NCI-H1417 treated with DMSO at 0.1 percent for 48 hours (cell line): Measurements from ENCODE around the gene TEP1.
A peak's percentile ranks its signal among the peaks of the same experiment; 100 is the strongest.

Source experiments
- DNase-seq: peaks from one replicate; lab custom pipeline; 2025; lab: John Stamatoyannopoulos, UW

The TEP1 gene

DNA sequence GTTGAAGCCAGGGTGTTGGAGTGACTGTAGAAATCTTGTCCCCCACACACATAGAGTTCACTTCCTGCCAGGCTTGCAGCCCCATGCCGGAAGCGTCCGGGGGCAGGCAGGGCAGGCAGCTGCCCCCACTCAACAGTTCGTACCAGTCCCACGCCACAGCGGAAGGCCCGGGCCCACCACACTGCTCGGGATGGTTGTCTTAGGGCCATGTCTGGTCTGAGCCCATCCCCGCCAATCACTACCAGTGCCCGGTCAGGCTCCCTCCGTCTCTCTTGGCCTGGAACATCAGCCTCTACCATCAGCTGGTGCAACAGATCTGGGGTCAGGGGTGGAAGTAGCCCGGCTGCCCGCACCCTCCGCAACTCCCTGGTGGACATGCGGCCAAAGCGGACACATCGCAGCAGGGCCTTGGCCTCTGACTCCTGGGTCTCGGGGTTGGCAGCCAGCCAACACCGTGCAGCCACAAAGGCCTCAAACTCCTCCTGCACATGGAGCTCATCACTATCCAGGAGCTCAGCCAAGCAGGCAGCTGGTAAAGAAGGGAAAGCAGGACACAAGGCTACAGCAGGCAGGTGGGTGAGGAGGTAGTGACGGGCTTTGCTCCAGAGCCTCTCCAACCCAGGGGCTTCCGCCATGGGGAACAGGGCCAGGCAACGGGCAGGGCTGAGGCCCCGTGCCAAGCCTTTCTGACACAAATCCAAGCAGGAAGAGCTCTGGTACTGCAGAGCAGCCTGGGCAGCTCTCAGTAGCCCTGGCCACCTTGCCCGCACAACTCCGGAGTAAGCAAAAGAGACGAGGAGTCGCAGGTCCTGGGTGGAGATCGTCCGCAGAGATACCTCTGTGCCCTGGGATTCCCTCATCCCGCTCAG is 16.7 kb upstream of the TEP1 start:
- no peak for DNase-seq

DNA sequence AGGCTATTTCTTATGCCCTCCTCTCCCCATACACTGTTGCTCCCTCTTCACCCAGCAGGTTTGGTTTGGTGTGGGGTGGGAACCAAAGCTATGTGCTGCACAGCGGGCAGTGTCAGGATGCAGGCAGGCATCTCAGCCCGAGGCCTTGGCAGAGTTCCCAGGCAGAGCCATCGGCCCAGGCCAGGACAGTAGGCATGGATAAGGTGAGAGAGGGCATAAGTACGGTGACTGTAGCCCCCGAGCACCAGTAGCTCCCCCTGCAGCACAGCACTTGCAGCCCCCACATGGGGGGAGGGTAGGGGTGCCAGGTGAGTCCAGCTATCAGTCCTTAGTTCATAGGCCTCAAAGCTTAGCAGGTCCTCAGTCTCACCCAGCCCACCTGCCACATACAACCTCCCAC is 15.5 kb upstream of the TEP1 start:
- DNase-seq, result no peak

DNA sequence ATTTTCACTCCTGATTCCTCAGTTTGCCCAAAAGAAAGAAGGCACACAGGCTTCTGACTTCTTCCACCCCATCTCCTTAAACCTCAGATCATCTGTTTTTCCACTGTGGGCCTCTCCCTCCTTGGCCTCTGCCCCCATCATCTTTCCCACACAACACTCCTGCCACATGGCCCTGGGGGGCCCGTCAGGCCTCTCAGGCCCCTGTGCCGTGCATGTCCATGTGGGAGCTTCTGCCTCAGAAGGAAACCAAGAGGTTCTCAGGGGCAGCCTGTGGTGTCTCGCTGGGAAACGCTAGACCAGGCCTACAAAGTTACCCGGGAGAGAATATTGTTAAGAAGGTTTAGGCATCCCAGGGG is 14.7 kb upstream of the TEP1 start:
- DNase-seq, result no peak

DNA sequence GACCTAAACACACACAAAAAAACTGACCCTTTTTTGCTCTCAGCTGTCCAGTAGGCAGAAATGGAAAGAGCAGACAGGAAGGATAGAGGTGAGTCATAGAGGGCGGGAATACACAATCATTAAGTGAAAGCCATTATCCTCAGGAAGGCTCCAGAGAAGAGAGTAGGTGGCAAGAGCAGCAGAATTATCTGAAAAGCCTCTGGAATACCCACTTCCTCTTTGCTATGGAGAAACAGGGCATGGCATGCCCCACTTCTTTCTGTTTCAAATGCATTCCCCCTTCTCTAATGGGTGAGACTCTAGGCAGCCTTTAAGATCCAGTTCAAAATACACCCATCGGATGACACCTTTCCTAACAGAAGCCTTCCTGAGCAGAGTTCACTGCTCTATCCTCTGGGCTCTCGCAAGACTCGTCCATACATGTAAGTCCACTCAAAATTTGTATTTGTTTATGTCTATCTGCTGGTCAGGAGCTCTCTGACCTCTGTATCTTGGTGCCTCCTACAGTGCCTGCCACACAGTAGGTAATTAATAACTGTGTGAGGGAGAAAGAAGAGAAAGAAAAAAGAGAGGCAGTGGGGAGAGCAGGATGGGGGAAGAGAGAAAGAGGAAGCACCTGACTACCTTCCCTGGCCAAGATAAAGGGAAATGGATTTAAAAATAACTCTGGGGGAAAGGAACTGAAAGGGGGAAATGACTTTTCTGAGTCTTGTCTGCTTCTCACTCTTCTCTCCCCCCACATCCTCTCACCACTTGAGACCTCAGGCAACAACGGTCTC is 14.1 kb upstream of the TEP1 start:
- DNase-seq, result no peak

DNA sequence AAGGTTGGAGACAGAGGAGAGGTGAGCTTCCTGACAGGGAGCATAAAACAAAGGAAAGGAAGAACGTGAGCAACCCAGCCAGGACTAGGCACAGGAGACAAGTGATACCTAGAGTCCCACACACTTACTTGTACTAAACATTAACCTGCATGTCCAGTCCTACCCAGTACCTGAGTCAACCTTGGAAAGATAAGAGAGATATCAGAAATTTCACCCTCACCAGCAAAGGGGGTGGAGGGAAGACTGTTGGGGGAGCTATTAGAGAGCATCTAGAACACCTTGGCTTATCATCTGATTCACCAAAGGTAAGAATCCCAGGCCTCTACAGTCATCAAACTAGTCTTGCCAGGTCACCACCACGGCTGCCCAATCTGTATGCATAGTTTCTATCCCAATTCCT is 11.6 kb upstream of the TEP1 start:
- DNase-seq, result no peak

DNA sequence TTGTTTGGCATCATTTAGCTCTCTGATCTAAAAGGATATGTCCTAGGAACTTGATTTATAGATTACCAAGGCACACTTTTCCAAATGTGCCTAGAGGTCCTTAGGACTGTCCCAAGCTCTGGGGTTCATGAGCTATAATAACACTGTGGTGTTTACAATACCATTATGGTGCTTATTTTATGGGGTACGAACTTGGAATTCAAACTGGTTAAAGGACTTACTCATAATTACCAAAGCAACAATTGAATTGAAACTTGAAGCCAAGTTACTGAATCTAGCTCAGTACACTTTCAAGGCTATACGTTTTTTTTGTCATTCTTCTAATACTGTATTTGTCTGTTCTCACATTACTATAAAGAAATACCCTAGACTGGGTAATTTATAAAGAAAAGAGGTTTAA is 9.6 kb upstream of the TEP1 start:
- no peak for DNase-seq

DNA sequence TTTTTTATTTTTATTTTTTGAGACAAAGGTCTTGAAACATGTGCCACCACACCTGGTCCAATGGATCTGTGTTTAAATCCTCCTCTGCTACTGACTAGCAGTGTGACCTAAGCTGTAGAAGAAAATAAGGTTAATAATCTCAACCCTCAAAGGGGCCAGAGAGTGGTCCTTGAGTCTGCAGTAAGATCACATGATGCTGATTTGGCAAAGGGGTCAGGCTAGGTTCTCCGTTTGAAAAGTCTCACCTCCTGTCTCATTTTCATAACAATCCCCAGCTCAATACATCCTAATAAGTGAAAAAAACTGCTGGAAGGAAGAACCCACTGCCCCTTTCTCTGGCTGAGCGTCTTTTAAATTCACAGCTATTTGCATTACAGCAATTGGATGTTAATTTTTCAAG is 8.0 kb upstream of the TEP1 start:
- no peak for DNase-seq

DNA sequence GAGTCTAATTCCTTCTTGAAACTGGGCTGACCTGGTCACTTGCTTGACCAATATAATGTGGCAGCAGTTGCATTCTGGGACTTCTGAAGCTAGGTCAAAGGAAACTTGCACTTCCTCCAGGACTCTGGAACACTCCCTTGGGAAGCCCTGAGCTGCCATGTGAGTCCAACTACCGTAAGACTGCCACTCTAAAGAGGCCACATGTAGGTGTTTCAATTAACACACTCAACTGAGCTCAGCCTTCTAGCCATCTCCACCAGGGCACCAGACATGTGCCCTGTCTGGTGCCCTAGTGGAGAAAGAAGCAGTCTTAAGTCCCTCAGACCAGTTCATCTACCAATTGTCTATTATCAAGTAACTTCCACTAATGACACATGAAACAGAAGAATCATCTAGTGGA is 6.1 kb upstream of the TEP1 start:
- DNase-seq, result no peak

DNA sequence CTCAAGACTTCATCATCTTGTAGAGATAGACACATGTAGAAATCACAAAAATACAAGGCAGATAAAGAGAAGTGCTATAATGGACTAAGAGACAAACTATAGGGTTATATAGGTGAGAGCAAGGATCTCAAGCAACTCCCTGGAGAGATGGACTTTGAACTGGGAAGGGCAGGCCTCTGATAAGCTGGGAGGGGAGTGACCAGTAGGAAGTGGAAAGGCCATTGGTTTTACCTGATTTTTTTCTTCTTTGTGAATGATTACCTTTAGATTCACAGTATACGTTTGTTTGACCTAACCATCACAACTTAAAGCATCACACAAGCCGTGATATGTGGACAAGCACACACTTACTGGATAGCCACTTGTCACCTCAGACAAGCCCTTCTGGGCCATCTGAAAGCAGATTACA is 5.2 kb upstream of the TEP1 start:
- no peak for DNase-seq

DNA sequence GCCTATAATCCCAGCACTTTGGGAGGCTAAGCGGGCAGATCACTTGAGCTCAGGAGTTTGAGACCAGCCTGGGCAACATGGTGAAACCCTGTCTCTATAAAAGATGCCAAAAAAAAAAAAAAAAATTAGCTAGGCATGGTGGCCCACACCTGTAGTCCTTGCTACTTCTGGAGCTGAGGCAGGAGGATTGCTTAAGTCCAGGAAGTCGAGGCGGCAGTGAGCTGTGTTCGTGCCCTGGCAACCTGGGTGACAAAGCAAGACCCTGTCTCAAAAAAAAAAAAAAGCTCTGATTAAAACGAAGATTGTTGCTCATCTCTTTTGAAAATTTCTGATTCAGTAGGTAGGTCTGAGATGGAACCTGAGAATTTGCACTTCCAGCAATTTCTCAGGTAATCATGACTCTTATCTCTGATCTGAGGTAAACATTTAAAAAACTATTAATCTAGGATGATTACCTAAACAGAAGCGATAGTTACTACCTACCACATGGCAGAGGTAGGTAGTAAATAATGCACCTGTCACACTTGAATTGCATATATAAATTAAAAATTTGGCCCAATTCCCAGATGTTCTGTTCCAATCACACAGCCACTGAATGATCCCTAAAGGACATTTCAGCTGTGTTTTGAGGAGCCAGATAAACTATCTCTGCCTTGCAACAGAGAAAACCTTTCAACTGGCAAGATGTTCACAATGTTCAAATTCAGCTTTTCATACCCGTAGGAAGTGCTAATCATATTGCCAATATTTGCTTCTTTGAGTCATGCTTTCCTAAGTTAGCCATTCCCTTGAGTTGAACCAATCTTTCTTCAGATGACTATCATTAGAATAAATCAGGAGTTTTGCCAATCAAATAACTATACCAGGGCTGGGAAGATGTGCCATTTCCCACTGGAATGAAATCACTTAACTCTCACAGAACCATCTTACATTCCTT is 4.2 kb upstream of the TEP1 start:
- peak; percentile 70 for DNase-seq

DNA sequence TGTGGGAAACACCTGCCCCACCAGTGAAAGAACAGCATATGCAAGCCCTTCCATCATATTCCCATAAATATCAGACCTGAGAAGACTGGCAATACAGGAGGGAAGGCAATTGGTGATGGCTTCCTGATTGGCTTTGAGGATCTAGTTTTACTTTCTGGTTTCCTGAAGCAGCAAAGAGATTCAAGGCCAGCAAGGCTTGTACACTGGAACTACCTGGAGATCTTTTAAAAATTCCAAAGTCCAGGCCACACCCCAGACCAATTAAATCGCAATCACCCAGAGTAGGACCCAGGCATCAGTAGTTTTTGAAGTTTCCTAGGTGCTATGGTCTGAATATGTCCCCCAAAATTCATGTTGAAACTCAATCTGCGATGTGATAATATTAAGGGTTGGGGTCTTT is 2.9 kb upstream of the TEP1 start:
- no peak for DNase-seq

DNA sequence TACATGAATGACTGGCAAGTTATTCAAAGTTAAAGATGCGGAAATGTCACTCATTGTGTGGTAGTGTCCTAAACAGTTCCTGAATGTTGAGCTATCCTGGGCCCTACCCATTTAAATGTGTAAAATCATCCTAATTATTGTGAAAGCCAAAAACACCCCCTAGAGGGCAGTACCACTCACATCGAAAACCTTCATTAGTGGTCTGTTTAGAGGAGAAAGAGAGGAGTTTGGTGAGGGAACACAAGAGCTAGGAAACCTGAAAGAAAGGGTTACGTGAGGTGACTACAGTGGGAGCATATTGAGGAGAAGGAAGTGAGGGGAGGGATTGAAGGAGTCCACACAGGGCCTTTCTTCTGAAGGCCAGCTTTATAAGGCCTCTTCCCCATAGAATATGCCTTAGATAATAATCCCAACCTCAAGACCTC is 2.5 kb upstream of the TEP1 start:
- no peak for DNase-seq

DNA sequence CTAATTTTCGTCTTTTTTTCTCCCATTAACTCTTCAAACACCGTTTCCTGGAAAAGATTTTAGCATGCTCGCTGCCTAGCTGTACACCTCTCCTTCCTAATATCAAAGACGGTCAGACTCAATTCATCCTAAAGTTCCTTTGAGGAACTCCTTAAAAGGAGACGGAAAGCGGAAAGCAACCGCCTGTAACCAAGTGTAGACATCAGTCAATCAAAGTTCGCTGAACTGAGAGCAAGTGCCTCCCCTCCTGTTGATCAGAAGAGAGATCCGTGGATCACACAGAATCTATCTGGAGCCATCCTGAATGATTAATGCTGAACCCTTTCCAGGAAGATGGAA is 412 bp upstream of the TEP1 start:
- no peak for DNase-seq

DNA sequence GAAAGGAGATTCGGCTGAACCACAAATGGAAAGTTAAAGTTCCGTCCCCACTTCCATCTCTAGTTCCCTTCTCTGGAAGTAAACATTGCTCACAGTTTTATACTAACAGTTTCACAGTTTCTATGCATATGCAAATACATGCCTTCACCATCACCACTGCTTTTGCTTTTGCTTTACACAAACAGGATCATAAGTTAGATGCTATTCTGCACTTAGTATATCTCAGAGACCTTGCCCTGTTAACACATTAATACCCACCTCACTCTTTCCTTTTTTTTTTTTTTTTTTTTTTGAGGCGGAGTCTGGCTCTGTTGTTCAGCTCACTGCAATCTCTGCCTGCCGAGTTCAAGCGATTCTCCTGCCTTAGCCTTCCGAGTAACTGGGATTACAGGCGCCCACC is 890 bp downstream of the TEP1 start:
- no peak for DNase-seq

DNA sequence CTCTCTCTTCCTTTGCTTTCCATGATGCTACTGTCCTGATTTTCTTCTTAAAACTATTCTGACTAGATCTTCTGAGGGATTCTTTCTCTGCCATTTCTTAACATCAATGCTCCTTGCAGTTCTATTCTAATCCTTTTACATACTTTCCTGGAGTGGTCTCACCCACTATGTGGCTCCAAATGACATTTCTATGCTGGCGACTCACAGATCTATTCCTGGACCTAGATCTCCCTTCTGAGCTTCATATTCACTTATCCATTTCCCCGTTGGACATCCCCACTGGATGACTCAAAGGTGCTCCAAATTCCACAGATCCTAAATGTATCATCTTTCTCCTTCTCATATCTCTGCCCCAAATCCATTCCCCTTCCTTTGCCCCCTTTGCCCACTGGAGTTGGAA is 4.1 kb downstream of the TEP1 start:
- no peak for DNase-seq

DNA sequence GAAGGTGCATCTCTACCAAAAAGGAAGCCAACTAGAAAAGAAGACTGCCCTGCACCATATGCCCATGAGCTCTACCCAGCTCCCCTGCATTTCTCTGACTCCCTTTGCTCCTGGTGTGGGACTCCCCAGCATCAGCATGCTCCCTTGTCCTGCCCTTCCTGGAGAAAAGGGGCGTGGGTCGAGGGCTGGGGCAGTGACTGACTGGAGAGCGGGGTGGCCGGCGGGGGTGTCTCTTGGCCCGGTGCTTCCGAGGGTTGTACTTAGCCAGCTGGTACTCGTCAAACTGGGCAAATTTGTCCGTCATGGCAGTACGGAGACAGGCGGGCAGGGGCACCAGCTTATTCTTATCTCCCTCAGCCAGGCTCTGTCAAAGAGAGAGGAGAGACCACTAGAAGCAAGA is 9.8 kb downstream of the TEP1 start:
- DNase-seq, result no peak

DNA sequence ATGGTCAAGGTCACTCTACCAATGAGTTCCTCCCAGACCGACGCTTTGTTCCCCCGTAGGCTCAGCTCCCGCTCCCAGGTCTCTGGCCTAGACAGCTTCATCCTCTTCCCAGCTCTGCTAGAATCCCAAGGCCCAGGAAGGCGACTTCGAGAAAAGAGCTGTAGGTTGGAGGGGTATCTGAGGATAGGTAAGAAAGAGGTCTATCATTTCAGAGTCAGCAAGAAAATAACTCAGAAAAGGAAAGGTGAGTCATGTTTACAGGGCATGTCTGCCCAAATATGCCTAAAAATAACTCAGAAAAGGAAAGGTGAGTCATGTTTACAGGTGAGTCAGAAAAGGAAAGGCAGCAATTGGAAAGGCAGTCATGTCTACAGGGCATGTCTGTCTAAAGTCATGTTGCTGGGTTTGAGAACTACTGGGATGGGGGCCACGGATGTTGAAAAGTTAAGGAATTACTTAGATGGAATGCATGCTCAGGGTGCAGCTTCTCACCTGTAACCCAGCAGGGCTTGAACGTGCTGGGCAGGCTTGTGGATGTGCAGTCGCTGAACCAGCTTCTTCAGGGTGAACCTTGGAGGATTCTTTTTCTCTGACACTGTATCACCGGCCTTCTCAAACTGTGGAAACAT is 12.2 kb downstream of the TEP1 start:
- no peak for DNase-seq

DNA sequence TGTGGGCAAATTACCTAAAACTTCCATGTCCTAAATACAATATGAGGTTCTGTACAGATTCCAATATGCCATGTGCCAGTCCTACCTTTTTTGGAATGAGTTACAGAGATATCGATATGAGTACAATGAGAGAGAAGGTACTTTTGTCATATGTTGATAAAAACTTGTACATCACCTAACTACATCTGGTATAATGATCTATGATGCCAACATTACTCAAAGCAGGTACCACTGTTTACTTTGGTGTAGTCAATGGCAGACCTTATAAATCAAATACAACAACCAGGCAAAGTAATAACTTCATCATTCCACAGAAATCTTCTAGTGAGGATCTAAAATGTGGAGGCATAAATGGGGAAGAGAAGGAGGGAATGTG is 12.7 kb downstream of the TEP1 start:
- no peak for DNase-seq

DNA sequence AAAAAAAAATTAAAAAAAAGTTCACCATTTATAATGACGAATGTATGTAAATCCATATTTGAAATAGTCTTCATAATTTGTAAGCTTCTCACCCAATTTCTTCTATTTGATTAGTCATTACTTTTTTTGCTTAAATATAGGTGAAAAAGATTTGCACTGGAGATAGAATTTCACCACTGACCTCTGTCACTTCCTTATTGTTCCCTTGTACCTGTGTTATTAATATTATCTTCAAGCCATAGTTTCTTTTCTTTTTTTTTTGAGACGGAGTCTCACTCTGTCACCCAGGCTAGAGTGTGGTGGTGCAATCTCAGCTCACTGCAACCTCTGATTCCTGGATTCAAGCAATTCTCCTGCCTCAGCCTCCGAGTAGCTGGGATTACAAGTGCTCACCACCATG is 15.8 kb downstream of the TEP1 start:
- no peak for DNase-seq

DNA sequence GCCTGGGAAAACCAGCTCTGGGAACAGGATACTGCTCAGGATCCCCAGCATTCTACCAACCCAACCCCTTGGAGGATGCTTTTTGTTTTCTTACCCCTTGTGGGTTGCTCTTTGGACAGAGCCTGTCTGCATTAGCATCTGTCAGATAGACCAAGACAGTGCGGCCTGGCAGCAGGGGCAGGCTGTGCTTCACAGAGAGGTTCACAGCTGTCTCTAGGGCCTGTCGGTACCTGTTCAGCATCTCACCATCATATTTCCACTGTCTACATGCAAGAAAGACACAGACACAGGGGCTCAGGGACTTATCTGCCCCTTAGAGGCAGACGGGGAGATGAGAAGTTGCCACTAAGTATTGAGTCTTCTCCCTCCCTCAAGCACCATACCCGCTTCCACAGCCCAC is 21.8 kb downstream of the TEP1 start:
- no peak for DNase-seq

DNA sequence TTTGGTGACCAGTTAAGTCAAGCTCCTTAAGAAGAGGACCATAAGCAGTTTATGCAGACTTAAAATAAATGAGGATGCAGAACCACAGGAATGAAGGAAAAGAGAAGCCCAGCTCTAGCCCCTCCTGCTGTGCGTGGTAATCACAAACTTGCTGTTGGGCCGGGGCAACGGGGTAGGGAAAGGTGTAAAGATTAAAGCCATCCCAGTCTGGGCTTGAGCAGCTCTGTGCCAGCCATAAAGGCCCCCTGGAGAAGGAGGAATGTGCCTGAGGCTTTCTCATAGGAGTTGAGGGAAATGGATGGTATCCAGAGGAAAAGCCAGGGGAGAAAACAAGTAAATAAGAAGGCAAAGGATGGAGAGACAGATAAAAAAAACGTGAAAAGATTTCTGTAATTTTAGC is 25.1 kb downstream of the TEP1 start:
- DNase-seq, result no peak

DNA sequence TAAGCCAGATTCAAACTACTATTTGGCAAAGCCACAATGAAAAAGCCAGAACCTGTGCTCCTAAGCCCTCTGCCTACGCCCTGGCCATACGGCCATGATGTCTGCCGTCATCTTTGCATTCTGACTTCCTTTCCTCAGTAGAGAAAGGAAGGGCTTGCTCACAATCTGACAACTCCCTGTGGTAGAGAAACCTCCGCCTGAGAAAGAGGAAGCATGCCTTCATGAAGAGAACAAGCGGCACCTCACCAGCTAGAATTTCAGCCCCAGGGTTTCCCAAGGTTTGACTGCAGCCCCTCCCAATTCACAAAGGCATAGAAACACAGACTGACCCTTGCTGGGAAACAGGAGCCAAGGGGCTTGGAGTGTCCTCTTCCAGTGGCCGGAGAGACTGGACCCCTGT is 25.7 kb downstream of the TEP1 start:
- DNase-seq, result no peak
